Gastroesophageal sphincter (tissue), 4 donors: ENCODE measurements around the gene FHOD3. TPM values are rescaled to one million over a fixed set of nuclear protein-coding genes. Genes with fewer than 3 reads are reported as not detected.

ENCODE experiments used
- ATAC-seq: fragments of 150-250 bp; one replicate; pipeline ENCODE4 v1.9.1; 2016; ENCODE audit warnings: mild to moderate bottlenecking, moderate library complexity
- H3K27ac ChIP-seq, 4 donors: fragments of 200-600 bp; sonication (generic) in 3 of 4; 1 replicate in 3 of 4; 2 replicates in 1 of 4; pipeline ENCODE4 v1.5.1; 2016 to 2019
- H3K27me3 ChIP-seq: fragments of 200-600 bp; sonication (generic); one replicate; pipeline ENCODE4 v1.5.1; 2019
- H3K36me3 ChIP-seq, 2 donors: fragments of 200-600 bp; sonication (generic); one replicate each; pipeline ENCODE4 v1.5.1; 2019; ENCODE audit warnings: control low read depth in 1 of 2
- H3K4me1 ChIP-seq, 3 donors: fragments of 200-600 bp; sonication (generic); 1 replicate in 2 of 3; 2 replicates in 1 of 3; pipeline ENCODE4 v1.5.1; 2016 to 2019; ENCODE audit warnings: control low read depth in 2 of 3
- H3K4me3 ChIP-seq, 2 donors: fragments of 200-600 bp; sonication (generic); one replicate each; pipeline ENCODE4 v1.5.1; 2019; ENCODE audit warnings: mild to moderate bottlenecking in 1 of 2, moderate library complexity in 1 of 2
- H3K9me3 ChIP-seq, 3 donors: fragments of 200-600 bp; sonication (generic); one replicate each; pipeline ENCODE4 v1.5.1; 2017 to 2019; ENCODE audit warnings: control low read depth in 2 of 3
- EP300 ChIP-seq: sonication (generic); formaldehyde crosslinking; IDR thresholded peaks from one replicate; pipeline ENCODE4 v1.6.1; 2017; ENCODE audit warnings: antibody characterized with exemption, mild to moderate bottlenecking
- POLR2A ChIP-seq, 2 donors: fragments of 450-650 bp; IDR thresholded peaks; one replicate each; pipeline ENCODE4 v1.6.1; 2017; ENCODE audit warnings: antibody characterized with exemption in 2 of 2, mild to moderate bottlenecking in 2 of 2, moderate library complexity in 1 of 2
- POLR2AphosphoS5 ChIP-seq: sonication (generic); formaldehyde crosslinking; IDR thresholded peaks from one replicate; pipeline ENCODE4 v1.6.1; 2017; ENCODE audit warnings: antibody characterized with exemption
- WGBS, 2 donors: methylation state at CpG; one replicate each; pipeline ENCODE4 v1.1.5; 2018; ENCODE audit warnings: low coverage in 1 of 2; 5-methylcytosine and 5-hydroxymethylcytosine counted together
- total RNA-seq, 4 donors: library from RNA; depleted of rRNA; stranded (reverse); fragments of >200 nt; gene quantifications; one replicate each; pipeline ENCODE4 v1.1.0, GENCODE V29; 2016
- TF ChIP-seq, protein P1 (sequence below), 4 experiments: fragments of 200-600 bp in 2 of 4; fragments of 450-650 bp in 2 of 4; sonication (generic) in 1 of 4; IDR thresholded peaks; one replicate each; pipeline ENCODE4 v1.5.1; 2017 to 2019; ENCODE audit warnings: antibody characterized with exemption in 4 of 4, mild to moderate bottlenecking in 2 of 4, moderate library complexity in 2 of 4

The FHOD3 gene
- total RNA-seq, 4 donors from 2014 or later, result 18.4 to 36.7 (median 30.4) TPM

DNA sequence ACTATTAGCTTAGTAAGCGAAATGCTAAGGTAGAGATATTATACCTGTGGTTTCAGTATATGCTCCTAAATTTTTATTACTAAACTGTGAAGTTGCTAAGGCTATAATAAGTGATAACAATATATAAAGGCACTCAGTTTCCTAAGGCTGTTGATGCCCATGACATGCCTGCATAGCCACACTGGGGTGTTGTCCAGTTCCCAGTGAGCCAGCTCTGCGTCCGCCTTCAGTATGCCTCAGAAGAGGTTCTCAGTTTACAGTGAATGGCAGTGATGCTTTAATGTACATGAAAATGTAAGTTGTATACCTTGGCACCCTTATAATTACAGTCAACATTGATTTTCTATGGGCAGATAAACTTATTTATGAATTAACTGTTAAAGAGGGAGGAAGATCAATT, 7.2 kb downstream of the FHOD3 start:
- H3K4me1 ChIP-seq, result peaks cover 0 to 1% (median 0%) of the 10 kb centered on the region in 3 donors
- no peak overlapping the region for H3K27ac ChIP-seq
- TF ChIP-seq, protein P1, sequence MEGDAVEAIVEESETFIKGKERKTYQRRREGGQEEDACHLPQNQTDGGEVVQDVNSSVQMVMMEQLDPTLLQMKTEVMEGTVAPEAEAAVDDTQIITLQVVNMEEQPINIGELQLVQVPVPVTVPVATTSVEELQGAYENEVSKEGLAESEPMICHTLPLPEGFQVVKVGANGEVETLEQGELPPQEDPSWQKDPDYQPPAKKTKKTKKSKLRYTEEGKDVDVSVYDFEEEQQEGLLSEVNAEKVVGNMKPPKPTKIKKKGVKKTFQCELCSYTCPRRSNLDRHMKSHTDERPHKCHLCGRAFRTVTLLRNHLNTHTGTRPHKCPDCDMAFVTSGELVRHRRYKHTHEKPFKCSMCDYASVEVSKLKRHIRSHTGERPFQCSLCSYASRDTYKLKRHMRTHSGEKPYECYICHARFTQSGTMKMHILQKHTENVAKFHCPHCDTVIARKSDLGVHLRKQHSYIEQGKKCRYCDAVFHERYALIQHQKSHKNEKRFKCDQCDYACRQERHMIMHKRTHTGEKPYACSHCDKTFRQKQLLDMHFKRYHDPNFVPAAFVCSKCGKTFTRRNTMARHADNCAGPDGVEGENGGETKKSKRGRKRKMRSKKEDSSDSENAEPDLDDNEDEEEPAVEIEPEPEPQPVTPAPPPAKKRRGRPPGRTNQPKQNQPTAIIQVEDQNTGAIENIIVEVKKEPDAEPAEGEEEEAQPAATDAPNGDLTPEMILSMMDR (IDR thresholded peaks at IDR 0.05), result no peak
- no peak for TF ChIP-seq EP300
- no peak for TF ChIP-seq POLR2AphosphoS5
- TF ChIP-seq POLR2A (IDR thresholded peaks at IDR 0.05), result no peak
- no peaks in the 10 kb centered on the region for H3K27me3 ChIP-seq
- WGBS, 2 donors, result 75 to 90% methylated on average over 2 to 3 of the region's 3 CpGs
- H3K9me3 ChIP-seq, result no peaks in the 10 kb centered on the region
- no peaks in the 10 kb centered on the region for H3K36me3 ChIP-seq
- ATAC-seq, result no peak
- no peak overlapping the region for H3K4me3 ChIP-seq

DNA sequence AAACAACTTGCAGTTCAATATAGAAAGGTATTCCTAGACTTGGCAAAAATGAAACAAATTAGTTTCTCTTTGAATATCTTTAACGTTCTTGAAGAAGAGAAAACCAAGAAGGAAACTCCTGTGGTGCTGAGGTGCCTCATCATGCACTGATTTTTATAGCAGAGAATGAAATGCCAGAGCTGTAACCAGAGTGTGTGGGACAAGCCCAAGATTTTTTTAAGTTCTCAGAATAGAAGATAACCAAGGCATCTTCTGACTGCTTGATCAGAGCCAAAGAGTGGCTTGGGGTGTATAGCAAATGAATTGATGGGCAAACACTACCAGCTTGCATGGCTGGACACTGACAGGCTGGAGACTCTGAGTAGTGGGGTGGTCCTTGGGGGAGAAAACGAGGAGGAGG, 7.9 kb downstream of the FHOD3 start:
- H3K4me3 ChIP-seq, result no peak overlapping the region
- no peak overlapping the region for H3K27ac ChIP-seq
- H3K4me1 ChIP-seq, result no peaks in the 10 kb centered on the region
- 46 to 58% methylated on average over 2 of the region's 2 CpGs for WGBS, 2 donors
- TF ChIP-seq, protein P1 (IDR thresholded peaks at IDR 0.05), result no peak
- no peaks in the 10 kb centered on the region for H3K9me3 ChIP-seq
- H3K27me3 ChIP-seq, result no peaks in the 10 kb centered on the region
- H3K36me3 ChIP-seq, result no peaks in the 10 kb centered on the region
- ATAC-seq, result no peak

DNA sequence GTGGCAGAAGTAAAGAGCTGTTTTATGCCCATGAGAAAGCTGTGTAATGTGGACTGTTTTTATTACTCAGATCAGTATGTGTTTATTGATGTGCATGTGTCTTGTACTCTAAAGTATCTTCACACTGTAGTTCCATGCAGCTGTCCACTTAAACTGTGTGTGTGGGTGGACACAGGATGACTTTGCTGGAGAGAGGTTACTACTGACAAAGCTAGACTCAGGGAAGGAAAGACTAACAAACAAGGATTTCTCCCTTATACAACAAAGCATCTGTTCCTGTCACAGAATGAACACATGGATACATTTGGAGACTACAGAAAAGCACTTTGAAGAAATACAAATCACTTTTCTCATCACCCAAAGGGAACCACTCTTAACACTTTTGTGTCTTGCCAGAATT, 10.0 kb downstream of the FHOD3 start:
- no peak for ATAC-seq
- no peak overlapping the region for H3K4me3 ChIP-seq
- H3K27me3 ChIP-seq, result no peaks in the 10 kb centered on the region
- no peaks in the 10 kb centered on the region for H3K4me1 ChIP-seq
- no peak overlapping the region for H3K27ac ChIP-seq
- TF ChIP-seq POLR2A (IDR thresholded peaks at IDR 0.05) (no peak), POLR2AphosphoS5 (no peak), EP300 (no peak)
- TF ChIP-seq, protein P1 (IDR thresholded peaks at IDR 0.05), result no peak
- H3K36me3 ChIP-seq, result no peaks in the 10 kb centered on the region
- no peaks in the 10 kb centered on the region for H3K9me3 ChIP-seq

DNA sequence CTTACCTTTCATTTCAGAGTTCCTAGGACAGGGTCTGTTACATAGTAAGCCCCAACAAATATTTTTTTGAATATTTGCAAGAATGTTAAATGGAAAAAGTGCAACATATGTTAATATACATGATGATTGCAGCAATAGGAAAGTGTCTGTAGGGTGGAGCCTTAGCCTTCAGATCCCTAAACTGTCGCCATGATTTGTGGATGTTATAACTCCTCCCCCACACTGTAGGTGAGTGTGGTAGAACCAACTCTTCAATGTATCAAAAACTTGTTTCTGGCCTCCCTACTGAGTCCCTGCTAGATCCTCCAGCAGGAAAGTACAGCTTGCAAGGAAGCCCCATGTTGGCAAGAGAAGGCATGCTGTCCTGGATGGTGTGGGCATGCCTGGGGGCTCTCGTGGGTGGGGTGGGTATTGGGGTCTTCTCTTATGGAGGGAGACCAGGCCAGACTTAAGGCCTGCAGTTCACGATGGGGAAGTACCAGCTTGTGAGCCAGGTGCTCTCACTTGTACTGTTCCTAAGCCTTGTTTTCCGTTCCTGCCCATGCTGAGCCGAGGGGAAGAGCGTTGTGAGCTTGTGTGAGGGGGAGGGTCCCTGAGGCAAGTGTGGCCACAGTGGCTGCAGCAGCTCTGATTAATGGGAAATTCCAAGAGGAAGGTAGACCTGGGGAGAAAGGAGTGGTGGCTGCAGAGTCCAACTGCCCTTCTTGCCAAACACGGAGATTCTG, 11.4 kb downstream of the FHOD3 start:
- H3K9me3 ChIP-seq, result no peaks in the 10 kb centered on the region
- 80 to 90% methylated on average over 1 to 4 of the region's 7 CpGs for WGBS, 2 donors
- no peaks in the 10 kb centered on the region for H3K36me3 ChIP-seq
- H3K27ac ChIP-seq, result no peak overlapping the region
- no peak overlapping the region for H3K4me3 ChIP-seq
- H3K4me1 ChIP-seq, result no peaks in the 10 kb centered on the region
- ATAC-seq, result no peak
- H3K27me3 ChIP-seq, result no peaks in the 10 kb centered on the region
- TF ChIP-seq POLR2AphosphoS5, result no peak
- TF ChIP-seq EP300, result no peak
- TF ChIP-seq POLR2A (IDR thresholded peaks at IDR 0.05), result no peak
- TF ChIP-seq, protein P1 (IDR thresholded peaks at IDR 0.05), result no peak
